ENCODE data around the gene TRIM45. TPM values are rescaled to one million over a fixed set of nuclear protein-coding genes. Genes with fewer than 3 reads are reported as not detected.

The TRIM45 gene
- total RNA-seq, 3 donors from 2014 or later (not counting 1 experiment from before 2014, with no cell fraction given): 0.33 to 1.2 (median 0.77) TPM

DNA sequence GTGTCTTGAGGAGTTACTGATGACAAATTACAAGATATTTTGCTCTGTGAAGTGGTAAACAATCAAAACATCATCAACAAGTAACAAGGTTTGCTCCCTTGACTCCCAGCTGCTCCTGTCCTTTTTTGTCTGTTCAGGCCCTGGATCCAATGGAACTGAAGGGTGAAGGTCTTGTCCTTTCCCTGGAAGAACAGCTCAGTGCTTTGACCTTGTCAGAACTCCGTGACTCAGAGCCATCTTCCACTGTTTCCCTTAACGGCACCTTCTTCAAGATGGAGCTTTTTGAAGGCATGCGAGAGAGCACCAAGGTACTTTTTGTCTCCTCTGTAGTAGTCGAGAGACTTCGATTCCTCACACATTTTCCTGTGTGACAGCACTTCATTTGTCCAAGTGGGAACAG, 29.0 kb downstream of the TRIM45 start:
- Histone ChIP-seq H3K27me3 (ENCODE audit: control insufficient read depth, insufficient read depth, low read length) (no peaks in the 10 kb centered on the region), H3K9me3 (ENCODE audit: control insufficient read depth, insufficient read depth, low read length) (no peaks in the 10 kb centered on the region), H3K36me3 (ENCODE audit: control insufficient read depth, insufficient read depth, low read length) (peaks cover 28% of the 10 kb centered on the region), H3K27ac (ENCODE audit: low read length) (no peak overlapping the region), H3K4me1 (ENCODE audit: control insufficient read depth, insufficient read depth, low read length) (no peaks in the 10 kb centered on the region), H3K4me3 (ENCODE audit: low read length) (no peak overlapping the region)
- intact Hi-C loops (cut with micrococcal nuclease): no loop called here
- WGBS (ENCODE audit: insufficient coverage): 97% methylated on average over 5 of the region's 5 CpGs
- Mint-ChIP-seq H3K4me3 (no peak overlapping the region), H3K36me3 (peaks cover 10% of the 10 kb centered on the region), H3K9me3 (no peaks in the 10 kb centered on the region), H3K27ac (no peak overlapping the region), H3K4me1 (peaks cover 6% of the 10 kb centered on the region in 2 donors), H3K27me3 (ENCODE audit: low read depth in 2 of 2) (no peaks in the 10 kb centered on the region)
- TF ChIP-seq, protein P1, sequence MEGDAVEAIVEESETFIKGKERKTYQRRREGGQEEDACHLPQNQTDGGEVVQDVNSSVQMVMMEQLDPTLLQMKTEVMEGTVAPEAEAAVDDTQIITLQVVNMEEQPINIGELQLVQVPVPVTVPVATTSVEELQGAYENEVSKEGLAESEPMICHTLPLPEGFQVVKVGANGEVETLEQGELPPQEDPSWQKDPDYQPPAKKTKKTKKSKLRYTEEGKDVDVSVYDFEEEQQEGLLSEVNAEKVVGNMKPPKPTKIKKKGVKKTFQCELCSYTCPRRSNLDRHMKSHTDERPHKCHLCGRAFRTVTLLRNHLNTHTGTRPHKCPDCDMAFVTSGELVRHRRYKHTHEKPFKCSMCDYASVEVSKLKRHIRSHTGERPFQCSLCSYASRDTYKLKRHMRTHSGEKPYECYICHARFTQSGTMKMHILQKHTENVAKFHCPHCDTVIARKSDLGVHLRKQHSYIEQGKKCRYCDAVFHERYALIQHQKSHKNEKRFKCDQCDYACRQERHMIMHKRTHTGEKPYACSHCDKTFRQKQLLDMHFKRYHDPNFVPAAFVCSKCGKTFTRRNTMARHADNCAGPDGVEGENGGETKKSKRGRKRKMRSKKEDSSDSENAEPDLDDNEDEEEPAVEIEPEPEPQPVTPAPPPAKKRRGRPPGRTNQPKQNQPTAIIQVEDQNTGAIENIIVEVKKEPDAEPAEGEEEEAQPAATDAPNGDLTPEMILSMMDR (IDR thresholded peaks at IDR 0.05): no peak
- DNase-seq: no peak
- no peak for ATAC-seq

GRCh38 chr1:117089996-117090395, 31.6 kb downstream of the TRIM45 start:
- no peak overlapping the region for H3K27ac Mint-ChIP-seq
- no peak overlapping the region for H3K4me3 Mint-ChIP-seq
- H3K9me3 ChIP-seq (ENCODE audit: control insufficient read depth, insufficient read depth, low read length): no peaks in the 10 kb centered on the region
- no peaks in the 10 kb centered on the region for H3K4me1 ChIP-seq (ENCODE audit: control insufficient read depth, insufficient read depth, low read length)
- intact Hi-C loops (cut with micrococcal nuclease): no loop called here
- no peaks in the 10 kb centered on the region for H3K36me3 Mint-ChIP-seq
- DNase-seq (no peak), ATAC-seq (no peak)
- H3K27me3 Mint-ChIP-seq (ENCODE audit: low read depth in 2 of 2): no peaks in the 10 kb centered on the region
- H3K4me1 Mint-ChIP-seq: peaks cover 6% of the 10 kb centered on the region in 2 donors
- no peaks in the 10 kb centered on the region for H3K9me3 Mint-ChIP-seq
- H3K4me3 ChIP-seq (ENCODE audit: low read length): no peak overlapping the region
- 100% methylated on average over 2 of the region's 2 CpGs for WGBS (ENCODE audit: insufficient coverage)
- H3K36me3 ChIP-seq (ENCODE audit: control insufficient read depth, insufficient read depth, low read length): peaks cover 20% of the 10 kb centered on the region
- H3K27me3 ChIP-seq (ENCODE audit: control insufficient read depth, insufficient read depth, low read length): no peaks in the 10 kb centered on the region
- no peak overlapping the region for H3K27ac ChIP-seq (ENCODE audit: low read length)
- TF ChIP-seq, protein P1 (IDR thresholded peaks at IDR 0.05): no peak

DNA sequence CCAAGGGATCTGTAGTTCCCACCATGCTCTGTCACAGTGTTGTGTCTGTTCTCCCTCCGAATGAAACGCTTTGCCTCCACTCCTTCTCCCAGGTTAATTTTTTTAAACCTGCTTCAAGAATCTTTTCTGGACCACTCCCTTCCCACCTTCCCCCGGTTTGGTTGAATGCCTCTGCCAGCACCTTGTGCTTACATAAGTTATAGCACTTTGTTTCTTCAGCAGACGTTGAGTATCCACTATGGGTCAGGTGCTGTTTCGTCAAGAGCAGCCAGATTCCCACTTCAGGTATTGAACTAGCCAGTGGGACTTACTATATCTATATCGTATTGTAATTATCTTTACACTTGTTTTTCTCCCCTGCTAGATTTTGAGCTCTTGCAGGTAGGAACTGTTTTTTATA, 33.9 kb downstream of the TRIM45 start:
- TF ChIP-seq, protein P1 (IDR thresholded peaks at IDR 0.05): no peak
- Mint-ChIP-seq H3K4me1 (no peaks in the 10 kb centered on the region), H3K36me3 (no peaks in the 10 kb centered on the region), H3K27ac (no peak overlapping the region), H3K9me3 (no peaks in the 10 kb centered on the region), H3K4me3 (no peak overlapping the region), H3K27me3 (ENCODE audit: low read depth in 2 of 2) (no peaks in the 10 kb centered on the region)
- H3K9me3 ChIP-seq (ENCODE audit: control insufficient read depth, insufficient read depth, low read length): no peaks in the 10 kb centered on the region
- 98% methylated on average over 5 of the region's 6 CpGs for WGBS (ENCODE audit: insufficient coverage)
- H3K4me1 ChIP-seq (ENCODE audit: control insufficient read depth, insufficient read depth, low read length): no peaks in the 10 kb centered on the region
- H3K27me3 ChIP-seq (ENCODE audit: control insufficient read depth, insufficient read depth, low read length): no peaks in the 10 kb centered on the region
- peaks cover 28% of the 10 kb centered on the region for H3K36me3 ChIP-seq (ENCODE audit: control insufficient read depth, insufficient read depth, low read length)
- H3K27ac ChIP-seq (ENCODE audit: low read length): no peak overlapping the region
- ATAC-seq (no peak), DNase-seq (no peak)
- H3K4me3 ChIP-seq (ENCODE audit: low read length): no peak overlapping the region
- intact Hi-C loops (cut with micrococcal nuclease): no loop called here

GRCh38 chr1:117084231-117084630, 37.3 kb downstream of the TRIM45 start:
- 83% methylated on average over 6 of the region's 6 CpGs for WGBS (ENCODE audit: insufficient coverage)
- H3K27me3 Mint-ChIP-seq (ENCODE audit: low read depth in 2 of 2): no peaks in the 10 kb centered on the region
- ATAC-seq: no peak

More at GRCh38 chr1:117084231-117084630, 37.3 kb downstream of the TRIM45 start:
- no peak for DNase-seq
- Histone ChIP-seq H3K4me1 (ENCODE audit: control insufficient read depth, insufficient read depth, low read length) (no peaks in the 10 kb centered on the region), H3K27me3 (ENCODE audit: control insufficient read depth, insufficient read depth, low read length) (no peaks in the 10 kb centered on the region), H3K36me3 (ENCODE audit: control insufficient read depth, insufficient read depth, low read length) (peaks cover 38% of the 10 kb centered on the region), H3K4me3 (ENCODE audit: low read length) (no peak overlapping the region), H3K9me3 (ENCODE audit: control insufficient read depth, insufficient read depth, low read length) (no peaks in the 10 kb centered on the region), H3K27ac (ENCODE audit: low read length) (no peak overlapping the region)
- Mint-ChIP-seq H3K4me1 (no peaks in the 10 kb centered on the region), H3K4me3 (no peak overlapping the region), H3K36me3 (peaks cover 8% of the 10 kb centered on the region), H3K9me3 (no peaks in the 10 kb centered on the region), H3K27ac (no peak overlapping the region)
- TF ChIP-seq, protein P1 (IDR thresholded peaks at IDR 0.05): no peak
- intact Hi-C loops (cut with micrococcal nuclease): no loop called here

All from natural killer cell (primary cell).